GM18505 (cell line): ENCODE results near the gene IGF2BP2.
"Not testable (repeated sequence)": the region's sequence is repeated elsewhere in the genome, so short reads cannot be mapped to it uniquely, and the experiment has no call there.

Experiments
- ATAC-seq: cut with Tn5 transposase; IDR thresholded peaks from one replicate; pipeline ENCODE4 v1.9.1; 2021; ENCODE audit not compliant: unreplicated experiment
- POLR2A ChIP-seq: IDR thresholded peaks from 4 replicates; pipeline ENCODE4 v1.6.1; 2011; ENCODE audit warnings: borderline replicate concordance; ENCODE audit not compliant: insufficient read depth, insufficient read length; ENCODE audit errors: extremely low read depth

IGF2BP2 gene

DNA sequence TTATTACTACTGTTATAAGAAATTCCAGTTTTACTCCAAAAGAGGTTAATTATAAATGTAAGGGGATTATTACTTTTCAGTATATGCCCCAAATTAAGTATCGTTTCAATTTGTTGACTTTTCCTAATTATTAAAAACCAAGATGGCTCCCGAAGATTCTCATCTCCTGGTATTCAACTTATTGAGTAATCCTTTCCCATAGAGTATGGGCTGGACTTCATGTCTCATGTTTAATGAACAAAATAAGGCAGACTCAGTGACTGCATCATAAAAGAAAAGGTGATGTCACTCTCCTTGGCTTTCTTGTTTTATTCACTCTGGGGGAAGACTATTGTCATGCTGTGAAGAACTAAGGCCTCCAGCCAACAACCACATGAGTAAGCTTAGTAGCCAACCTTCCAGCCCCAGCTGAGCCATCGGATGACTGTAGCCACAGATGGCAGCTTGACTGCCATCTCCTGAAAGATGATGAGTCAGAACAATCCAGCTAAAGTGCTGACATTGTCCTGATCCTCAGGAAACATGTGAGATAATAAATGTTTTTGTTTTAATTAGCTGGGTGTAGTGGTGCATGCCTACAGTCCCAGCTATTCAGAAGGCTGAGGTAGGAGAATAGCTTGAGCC, 17.3 kb downstream of the IGF2BP2 start:
- no peak for ATAC-seq
- no peak for TF ChIP-seq POLR2A

DNA sequence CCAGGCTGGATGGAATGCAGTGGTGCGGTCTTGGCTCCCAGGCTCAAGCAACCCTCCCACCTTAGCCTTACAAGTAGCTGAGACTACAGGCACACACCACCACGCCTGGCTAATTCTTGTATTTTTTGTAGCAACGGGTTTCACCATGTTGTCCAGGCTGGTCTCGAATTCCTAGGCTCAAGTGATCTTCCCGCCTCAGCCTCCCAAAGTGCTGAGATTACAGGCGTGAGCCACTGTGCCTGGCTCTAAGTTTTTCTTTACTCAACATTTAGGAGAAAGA, 26.1 kb downstream of the IGF2BP2 start:
- ATAC-seq = not testable (repeated sequence)

DNA sequence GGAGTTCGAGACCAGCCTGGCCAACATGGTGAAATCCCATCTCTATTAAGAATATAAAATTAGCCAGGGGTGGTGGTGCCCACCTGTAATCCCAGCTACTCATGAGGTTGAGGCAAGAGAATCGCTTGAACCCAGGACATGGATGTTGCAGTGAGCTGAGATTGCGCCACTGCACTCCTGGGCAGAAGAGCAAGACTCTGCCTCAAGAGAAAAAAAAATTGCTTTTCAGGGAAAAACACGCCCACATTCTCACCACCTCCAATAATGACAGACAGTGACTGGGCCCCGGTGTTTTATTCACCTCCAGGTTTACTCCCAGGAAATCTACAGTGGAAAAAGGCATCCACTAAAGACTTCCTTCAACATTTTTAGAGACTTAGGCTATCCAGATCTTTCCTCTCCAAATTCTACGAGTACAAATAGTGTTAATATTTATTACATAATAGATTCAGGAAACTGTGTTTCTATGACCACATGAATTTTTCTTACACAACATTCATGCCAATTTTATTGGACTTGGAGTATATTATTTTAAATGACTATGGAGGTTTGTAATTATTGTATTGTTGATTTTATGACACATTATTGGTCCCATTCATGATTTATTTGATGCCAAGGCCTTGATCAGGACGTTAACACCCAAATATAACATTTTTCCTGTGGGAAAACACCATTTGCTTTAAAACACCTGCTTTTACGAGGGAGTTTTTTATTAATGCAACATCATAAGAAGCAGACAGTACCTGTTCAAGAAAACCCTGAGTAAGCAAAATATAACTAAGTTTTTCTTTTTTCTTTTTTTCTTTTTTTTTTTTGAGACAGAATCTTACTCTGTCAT, 26.6 kb downstream of the IGF2BP2 start:
- no peak for ATAC-seq

DNA sequence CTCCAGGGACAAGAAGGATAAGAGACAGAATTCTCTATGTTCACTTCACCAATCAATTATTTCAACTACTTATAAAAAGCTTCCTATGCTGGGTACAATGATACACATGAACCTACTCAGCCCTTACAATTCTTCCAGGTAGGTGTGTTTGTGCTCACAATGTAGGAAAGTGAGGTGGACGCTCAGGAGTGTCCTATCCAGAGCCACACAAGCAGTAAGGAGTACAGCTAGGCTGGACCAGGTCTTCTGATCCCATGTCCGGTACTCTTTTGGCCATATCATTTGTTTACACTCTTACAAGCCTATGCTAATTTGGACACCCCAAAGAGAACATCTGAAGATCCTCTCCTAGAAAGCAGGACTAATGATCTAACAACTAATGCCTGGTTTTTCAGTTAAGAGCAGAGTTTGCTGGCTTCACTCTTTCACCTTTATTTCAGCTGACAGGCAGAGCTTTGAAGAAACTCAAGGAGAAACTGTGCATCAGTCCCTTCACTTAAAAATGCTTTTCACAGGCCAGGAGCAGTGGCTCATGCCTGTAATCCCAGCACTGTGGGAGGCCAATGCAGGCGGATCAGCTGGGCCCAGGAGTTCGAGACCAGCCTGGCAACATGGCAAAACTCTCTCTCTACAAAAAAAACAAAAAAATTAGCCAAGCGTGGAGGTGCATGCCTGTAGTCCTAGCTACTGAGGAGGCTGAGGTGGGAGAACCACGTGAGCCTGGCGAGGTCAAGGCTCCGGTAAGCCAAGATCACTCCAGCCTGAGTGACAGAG, 27.5 kb downstream of the IGF2BP2 start:
- no peak for TF ChIP-seq POLR2A
- no peak for ATAC-seq

More for the DNA sequence above, 26.6 kb downstream of the IGF2BP2 start:
- no peak for TF ChIP-seq POLR2A

DNA sequence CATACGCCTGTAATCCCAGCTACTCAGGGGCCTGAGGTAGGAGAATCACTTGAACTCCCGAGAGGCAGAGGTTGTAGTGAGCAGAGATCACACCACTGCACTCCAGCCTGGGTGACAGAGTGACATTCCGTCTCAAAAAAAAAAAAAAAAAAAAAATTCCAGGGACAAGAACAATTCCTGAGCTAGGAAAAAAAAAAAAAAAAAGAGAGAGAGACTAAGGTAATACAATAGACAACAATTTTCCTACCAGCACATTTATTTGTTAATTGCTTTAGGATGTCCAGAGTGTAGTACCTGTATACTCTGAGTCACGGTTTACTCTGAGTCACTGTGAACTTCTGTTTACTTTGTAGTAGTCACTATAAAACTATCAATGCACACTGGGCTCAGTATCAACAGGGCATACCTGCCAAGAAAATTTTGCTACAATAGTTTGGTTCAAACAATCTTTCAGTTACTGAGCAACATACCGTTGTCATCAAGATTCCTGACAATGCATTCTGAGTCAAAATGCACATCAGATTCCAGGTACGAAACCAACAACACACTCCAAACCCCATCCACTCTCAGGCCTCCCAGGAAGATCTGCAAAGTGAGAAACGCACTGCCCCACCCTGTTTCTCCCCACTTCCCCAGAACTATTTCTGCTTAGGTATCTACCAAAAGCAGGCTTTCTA, 28.3 kb downstream of the IGF2BP2 start:
- TF ChIP-seq POLR2A = no peak
- no peak for ATAC-seq

DNA sequence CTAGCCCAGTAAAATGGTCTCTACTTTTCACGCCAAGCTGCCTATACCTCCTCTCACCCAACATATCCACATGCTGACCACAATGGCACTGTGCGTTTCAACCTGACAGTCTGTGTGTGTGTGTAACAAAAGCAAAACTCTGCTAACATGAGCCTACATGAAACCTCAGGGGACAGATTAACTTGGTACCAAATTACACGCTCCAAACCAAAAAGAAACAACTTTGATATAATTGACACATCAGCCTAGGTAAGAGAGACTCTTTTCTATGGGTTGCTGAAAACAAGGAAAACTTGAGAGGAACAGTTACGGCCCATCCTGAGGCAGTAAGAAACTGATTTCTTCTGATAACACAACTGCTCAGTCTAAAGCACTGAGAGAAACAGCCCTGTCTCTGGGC, 31.5 kb downstream of the IGF2BP2 start:
- no peak for ATAC-seq
- no peak for TF ChIP-seq POLR2A

DNA sequence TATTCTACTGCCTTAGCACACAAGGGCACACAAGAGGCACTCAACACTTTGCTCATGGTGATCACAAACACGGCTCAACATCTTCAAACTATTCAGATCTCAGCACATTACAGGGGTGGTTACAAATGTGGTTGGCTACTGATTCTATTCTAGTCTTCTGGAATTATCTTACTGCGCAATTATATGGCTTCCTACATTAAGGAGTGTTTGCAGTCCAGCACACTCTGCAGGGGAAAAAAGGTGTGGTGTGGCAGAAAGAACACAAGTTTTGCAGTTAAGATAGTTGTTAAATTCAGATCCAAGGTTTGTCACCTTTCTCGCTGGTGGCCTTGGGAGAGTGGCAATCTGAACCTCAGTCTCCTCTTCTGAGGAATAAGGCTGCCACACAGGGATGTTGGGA, 31.9 kb downstream of the IGF2BP2 start:
- TF ChIP-seq POLR2A = no peak

DNA sequence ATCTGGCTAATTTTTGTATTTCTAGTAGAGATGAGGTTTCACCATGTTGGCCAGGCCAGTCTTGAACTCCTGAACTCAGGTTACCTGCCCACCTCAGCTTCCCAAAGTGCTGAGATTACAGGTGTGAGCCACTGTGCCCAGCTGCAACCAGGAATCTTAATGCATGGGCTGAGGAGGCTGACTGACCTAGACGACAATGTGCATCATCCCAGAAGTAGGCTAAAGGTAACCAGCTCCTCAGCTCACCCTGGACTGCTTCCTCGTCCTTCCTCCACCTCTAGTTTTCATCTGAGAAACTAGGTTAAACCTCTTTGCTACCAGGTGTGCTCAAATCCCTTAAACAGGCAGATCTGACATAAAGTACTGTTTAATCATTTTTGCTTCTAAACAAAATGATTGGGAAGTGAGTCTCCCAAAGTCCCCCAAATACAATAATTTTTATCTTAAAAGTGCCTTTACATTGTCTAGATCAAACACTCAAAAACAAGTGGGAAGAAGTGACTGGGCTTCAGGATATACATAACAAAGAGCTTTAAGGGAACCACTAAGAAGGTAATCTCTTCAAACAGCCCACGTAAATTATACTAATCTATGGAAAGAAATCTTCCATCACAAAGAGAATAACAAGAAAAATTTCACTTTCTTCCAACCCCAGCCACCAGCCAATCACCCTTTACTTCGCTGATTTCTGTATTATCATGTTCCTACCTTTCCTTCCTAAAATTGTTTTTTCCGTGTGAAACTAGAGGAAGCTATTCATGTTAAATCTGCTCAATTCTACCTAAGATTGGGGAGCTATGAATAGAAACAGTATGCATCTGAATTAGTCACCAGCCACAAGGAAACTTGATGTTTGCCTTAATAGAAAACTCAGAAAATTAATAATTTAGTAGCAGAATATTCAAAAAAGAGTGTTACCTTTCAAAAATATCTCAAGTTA, 34.7 kb downstream of the IGF2BP2 start:
- no peak for ATAC-seq
- no peak for TF ChIP-seq POLR2A

More for the DNA sequence above, 31.9 kb downstream of the IGF2BP2 start:
- no peak for ATAC-seq

DNA sequence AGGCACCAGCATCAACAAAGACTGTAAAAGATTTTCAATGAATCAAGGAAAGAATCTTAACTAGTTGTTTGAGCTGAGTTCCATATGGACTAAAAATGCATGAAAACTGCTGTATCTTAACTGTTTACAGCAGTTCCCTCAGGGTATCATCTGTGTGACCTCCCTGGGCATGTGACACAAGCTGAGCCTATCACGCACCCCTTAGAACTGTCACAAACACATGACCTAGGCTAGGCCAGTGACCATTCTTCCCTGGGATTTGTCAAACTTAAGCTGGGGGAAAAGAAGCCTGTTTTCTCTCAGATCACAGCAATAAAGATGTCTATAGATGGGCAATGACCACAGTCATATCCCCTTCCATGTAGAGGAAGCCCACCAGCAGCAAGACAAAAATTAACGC, 35.7 kb downstream of the IGF2BP2 start:
- ATAC-seq = no peak

DNA sequence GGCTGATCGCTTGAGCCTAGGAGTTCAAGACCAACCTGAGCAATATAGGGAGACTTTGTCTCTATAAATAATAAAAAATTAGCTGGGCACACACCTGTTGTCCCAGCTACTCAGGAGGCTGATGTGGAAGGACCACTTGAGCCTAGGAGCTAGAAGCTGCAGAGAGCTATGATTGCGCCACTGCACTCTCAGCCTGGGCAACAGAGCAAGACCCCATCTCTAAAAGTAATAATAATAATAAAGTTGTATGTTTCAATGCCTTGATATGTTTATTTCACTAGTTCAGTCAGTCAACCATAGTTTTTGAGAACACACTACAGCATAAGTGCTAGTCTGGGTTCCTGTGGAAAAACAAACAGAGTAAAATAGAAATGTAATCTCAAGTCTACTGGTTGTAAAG, 36.5 kb downstream of the IGF2BP2 start:
- no peak for ATAC-seq
- TF ChIP-seq POLR2A = no peak

More for the DNA sequence above, 35.7 kb downstream of the IGF2BP2 start:
- TF ChIP-seq POLR2A = no peak

DNA sequence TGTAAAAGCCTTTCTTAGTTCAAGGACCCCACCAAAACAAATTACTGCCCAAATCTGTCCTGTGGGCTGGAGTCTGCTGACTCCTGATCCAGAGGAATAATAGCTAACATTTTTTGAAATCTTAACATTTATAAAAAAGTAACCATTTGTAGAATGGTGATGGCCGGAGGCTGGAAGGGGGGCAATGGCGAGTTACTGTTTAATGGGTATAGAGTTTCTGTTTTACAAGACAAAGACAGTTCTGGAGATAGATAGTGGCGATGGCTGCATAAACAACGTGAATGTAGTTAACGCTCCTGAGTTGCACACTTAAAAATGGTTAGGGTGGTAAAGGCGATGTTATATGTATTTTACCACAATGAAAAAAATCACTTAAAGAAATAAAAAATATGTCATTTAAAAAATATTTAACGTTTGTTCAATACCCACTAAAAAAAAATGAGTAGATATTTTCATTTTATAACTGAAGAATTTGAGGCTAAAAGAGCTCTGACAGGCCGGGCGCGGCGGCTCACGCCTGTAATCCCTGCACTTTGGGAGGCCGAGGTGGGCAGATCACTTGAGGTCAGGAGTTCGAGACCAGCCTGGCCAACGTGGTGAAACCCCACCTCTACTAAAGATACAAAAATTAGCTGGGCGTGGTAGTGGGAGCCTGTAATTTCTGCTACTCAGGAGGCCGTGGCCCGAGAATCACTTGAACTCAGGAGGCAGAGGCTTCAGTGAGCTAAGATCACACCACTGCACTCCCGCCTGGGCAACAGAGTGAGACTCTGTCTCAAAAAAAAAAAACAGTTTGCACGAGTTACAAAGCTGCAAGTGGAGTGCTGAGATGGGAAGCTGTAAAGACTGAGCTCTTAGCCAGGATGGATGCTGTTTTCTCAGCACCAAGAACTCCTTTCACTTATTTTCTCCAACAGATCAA, 37.6 kb downstream of the IGF2BP2 start:
- ATAC-seq = no peak
- TF ChIP-seq POLR2A = no peak

DNA sequence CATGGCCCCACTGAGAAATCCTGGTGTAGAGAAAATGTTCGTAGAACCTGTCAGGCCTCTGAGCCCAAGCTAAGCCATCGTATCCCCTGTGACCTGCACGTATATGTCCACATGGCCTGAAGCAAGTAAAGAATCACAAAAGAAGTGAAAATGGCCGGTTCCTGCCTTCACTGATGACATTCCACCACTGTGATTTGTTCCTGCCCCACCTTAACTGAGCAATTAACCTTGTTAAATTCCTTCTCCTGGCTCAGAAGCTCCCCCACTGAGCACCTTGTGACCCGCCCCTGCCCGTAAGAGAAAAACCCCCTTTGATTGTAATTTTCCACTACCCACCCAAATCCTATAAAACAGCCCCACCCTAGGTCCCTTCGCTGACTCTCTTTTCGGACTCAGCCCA, 38.6 kb downstream of the IGF2BP2 start:
- ATAC-seq = not testable (repeated sequence)
